ENCODE measurements around the gene PDE6A. TPM values are rescaled to one million over a fixed set of nuclear protein-coding genes. Genes with fewer than 3 reads are reported as not detected.

Gene PDE6A
- total and polyA plus RNA-seq, 9 of the 15 experiments (the other 6 are each of a cell fraction or from before 2014, with no cell fraction given): 0.01 to 0.04 (median 0.01) TPM; not detected in 6

DNA sequence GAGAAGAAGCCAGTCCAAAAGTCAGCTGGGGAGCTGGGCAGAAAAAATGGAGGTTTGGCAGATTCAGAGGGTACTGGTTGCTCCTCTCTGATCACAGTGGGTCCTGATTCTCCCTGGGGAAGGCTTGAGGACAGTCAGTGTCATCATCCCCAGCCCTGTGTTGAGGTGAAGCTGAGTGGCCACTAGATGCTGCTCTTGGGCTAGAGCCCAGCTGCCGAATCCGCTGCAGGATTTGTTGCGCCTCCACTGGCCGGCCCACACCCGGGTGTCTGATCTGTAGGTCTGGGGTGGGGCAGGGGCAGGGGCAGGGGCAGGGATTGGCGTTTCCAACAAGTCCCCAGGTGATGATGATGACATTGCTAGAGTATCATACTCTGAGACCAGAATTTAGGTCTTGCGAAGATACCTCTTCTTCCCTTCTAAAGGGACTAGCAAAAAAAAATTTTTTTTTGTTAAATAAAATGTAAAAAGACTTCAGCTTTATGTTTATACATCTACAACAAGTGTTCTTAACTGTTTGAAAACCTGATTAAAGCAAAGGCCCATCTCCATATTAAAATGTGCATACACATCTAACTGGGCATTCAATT, 106.8 kb downstream of the PDE6A start (continued):
- TF ChIP-seq, protein P1, sequence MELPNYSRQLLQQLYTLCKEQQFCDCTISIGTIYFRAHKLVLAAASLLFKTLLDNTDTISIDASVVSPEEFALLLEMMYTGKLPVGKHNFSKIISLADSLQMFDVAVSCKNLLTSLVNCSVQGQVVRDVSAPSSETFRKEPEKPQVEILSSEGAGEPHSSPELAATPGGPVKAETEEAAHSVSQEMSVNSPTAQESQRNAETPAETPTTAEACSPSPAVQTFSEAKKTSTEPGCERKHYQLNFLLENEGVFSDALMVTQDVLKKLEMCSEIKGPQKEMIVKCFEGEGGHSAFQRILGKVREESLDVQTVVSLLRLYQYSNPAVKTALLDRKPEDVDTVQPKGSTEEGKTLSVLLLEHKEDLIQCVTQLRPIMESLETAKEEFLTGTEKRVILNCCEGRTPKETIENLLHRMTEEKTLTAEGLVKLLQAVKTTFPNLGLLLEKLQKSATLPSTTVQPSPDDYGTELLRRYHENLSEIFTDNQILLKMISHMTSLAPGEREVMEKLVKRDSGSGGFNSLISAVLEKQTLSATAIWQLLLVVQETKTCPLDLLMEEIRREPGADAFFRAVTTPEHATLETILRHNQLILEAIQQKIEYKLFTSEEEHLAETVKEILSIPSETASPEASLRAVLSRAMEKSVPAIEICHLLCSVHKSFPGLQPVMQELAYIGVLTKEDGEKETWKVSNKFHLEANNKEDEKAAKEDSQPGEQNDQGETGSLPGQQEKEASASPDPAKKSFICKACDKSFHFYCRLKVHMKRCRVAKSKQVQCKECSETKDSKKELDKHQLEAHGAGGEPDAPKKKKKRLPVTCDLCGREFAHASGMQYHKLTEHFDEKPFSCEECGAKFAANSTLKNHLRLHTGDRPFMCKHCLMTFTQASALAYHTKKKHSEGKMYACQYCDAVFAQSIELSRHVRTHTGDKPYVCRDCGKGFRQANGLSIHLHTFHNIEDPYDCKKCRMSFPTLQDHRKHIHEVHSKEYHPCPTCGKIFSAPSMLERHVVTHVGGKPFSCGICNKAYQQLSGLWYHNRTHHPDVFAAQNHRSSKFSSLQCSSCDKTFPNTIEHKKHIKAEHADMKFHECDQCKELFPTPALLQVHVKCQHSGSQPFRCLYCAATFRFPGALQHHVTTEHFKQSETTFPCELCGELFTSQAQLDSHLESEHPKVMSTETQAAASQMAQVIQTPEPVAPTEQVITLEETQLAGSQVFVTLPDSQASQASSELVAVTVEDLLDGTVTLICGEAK (IDR thresholded peaks at IDR 0.05): no peak
- TF ChIP-seq, protein P1 (CRISPR knock-in tag; IDR thresholded peaks at IDR 0.05): no peak
- no peak for TF ChIP-seq BHLHE40 (IDR thresholded peaks at IDR 0.05; ENCODE audit: low read length)
- TF ChIP-seq CEBPB (tag; IDR thresholded peaks at IDR 0.05): no peak
- TF ChIP-seq FOXA1 (IDR thresholded peaks at IDR 0.05; ENCODE audit: borderline replicate concordance): no peak
- no peak for TF ChIP-seq ZNF197 (CRISPR knock-in tag; IDR thresholded peaks at IDR 0.05; ENCODE audit: low read depth)
- TF ChIP-seq, protein P2, sequence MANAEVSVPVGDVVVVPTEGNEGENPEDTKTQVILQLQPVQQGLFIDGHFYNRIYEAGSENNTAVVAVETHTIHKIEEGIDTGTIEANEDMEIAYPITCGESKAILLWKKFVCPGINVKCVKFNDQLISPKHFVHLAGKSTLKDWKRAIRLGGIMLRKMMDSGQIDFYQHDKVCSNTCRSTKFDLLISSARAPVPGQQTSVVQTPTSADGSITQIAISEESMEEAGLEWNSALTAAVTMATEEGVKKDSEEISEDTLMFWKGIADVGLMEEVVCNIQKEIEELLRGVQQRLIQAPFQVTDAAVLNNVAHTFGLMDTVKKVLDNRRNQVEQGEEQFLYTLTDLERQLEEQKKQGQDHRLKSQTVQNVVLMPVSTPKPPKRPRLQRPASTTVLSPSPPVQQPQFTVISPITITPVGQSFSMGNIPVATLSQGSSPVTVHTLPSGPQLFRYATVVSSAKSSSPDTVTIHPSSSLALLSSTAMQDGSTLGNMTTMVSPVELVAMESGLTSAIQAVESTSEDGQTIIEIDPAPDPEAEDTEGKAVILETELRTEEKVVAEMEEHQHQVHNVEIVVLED (CRISPR knock-in tag; IDR thresholded peaks at IDR 0.05): no peak
- TF ChIP-seq, protein P3, sequence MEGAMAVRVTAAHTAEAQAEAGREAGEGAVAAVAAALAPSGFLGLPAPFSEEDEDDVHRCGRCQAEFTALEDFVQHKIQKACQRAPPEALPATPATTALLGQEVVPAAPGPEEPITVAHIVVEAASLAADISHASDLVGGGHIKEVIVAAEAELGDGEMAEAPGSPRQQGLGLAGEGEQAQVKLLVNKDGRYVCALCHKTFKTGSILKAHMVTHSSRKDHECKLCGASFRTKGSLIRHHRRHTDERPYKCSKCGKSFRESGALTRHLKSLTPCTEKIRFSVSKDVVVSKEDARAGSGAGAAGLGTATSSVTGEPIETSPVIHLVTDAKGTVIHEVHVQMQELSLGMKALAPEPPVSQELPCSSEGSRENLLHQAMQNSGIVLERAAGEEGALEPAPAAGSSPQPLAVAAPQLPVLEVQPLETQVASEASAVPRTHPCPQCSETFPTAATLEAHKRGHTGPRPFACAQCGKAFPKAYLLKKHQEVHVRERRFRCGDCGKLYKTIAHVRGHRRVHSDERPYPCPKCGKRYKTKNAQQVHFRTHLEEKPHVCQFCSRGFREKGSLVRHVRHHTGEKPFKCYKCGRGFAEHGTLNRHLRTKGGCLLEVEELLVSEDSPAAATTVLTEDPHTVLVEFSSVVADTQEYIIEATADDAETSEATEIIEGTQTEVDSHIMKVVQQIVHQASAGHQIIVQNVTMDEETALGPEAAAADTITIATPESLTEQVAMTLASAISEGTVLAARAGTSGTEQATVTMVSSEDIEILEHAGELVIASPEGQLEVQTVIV (CRISPR knock-in tag; IDR thresholded peaks at IDR 0.05; ENCODE audit: borderline replicate concordance): no peak
- TF ChIP-seq, protein P4, sequence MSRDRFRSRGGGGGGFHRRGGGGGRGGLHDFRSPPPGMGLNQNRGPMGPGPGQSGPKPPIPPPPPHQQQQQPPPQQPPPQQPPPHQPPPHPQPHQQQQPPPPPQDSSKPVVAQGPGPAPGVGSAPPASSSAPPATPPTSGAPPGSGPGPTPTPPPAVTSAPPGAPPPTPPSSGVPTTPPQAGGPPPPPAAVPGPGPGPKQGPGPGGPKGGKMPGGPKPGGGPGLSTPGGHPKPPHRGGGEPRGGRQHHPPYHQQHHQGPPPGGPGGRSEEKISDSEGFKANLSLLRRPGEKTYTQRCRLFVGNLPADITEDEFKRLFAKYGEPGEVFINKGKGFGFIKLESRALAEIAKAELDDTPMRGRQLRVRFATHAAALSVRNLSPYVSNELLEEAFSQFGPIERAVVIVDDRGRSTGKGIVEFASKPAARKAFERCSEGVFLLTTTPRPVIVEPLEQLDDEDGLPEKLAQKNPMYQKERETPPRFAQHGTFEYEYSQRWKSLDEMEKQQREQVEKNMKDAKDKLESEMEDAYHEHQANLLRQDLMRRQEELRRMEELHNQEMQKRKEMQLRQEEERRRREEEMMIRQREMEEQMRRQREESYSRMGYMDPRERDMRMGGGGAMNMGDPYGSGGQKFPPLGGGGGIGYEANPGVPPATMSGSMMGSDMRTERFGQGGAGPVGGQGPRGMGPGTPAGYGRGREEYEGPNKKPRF (IDR thresholded peaks at IDR 0.05; ENCODE audit: low read depth, low read length): no peak
